HepG2 (cell line): ENCODE data around the gene NEURL2. TPM values are rescaled to one million over a fixed set of nuclear protein-coding genes. Genes with fewer than 3 reads are reported as not detected.

Experiments
- ARID2 ChIP-seq: sonication (generic); formaldehyde crosslinking; IDR thresholded peaks from 2 replicates; pipeline ENCODE4 v1.8.1; 2022; ENCODE audit warnings: mild to moderate bottlenecking, missing genetic modification reagents, borderline replicate concordance
- CEBPB ChIP-seq: IDR thresholded peaks from 2 replicates; pipeline ENCODE4 v1.6.1; 2011; ENCODE audit warnings: low read depth, low read length, improper control_type of control experiment, borderline replicate concordance
- KLF12 ChIP-seq: sonication (generic); formaldehyde crosslinking; IDR thresholded peaks from 2 replicates; pipeline ENCODE4 v1.4.0; 2020; ENCODE audit warnings: missing genetic modification reagents, borderline replicate concordance
- NKX3-1 ChIP-seq: sonication (generic); formaldehyde crosslinking; IDR thresholded peaks from 2 replicates; pipeline ENCODE4 v1.5.0; 2020; ENCODE audit warnings: missing genetic modification reagents
- THAP11 ChIP-seq: IDR thresholded peaks from 2 replicates; pipeline ENCODE4 v1.6.1; 2016; ENCODE audit warnings: missing biosample characterization, missing genetic modification reagents
- ZMYM2 ChIP-seq: sonication (generic); formaldehyde crosslinking; IDR thresholded peaks from 2 replicates; pipeline ENCODE4 v1.8.0; 2022; ENCODE audit warnings: mild to moderate bottlenecking, missing genetic modification reagents
- polyA plus RNA-seq, 8 experiments: library from polyadenylated mRNA; depleted of rRNA in 3 of 8; stranded (reverse) in 7 of 8; unstranded in 1 of 8; fragments of >200 nt; fragmentation: Illumina TruSeq in 4 of 8; extraction: Trizol in 4 of 8; gene quantifications; 2 replicates each; pipeline versions ENCODE4 v1.2.1 to v1.2.3, GENCODE V29; 2011 to 2016; ENCODE audit warnings: low read depth in 4 of 8, missing spikeins in 1 of 8, mixed read lengths in 1 of 8; ENCODE audit not compliant: insufficient read depth in 1 of 8
- total RNA-seq, 5 experiments: library from RNA; depleted of rRNA; stranded (reverse); fragments of >200 nt; fragmentation: Illumina TruSeq; extraction: Trizol; gene quantifications; 2 replicates each; pipeline ENCODE4 v1.2.3, GENCODE V29; 2016; ENCODE audit warnings: low read depth in 1 of 5
- TF ChIP-seq, protein P1 (sequence below): sonication (generic); formaldehyde crosslinking; IDR thresholded peaks from 2 replicates; pipeline ENCODE4 v1.8.1; 2023; ENCODE audit warnings: mild to moderate bottlenecking, missing genetic modification reagents
- TF ChIP-seq, protein P2 (sequence below): sonication (generic); formaldehyde crosslinking; IDR thresholded peaks from 2 replicates; pipeline ENCODE4 v1.4.0; 2020; ENCODE audit warnings: missing genetic modification reagents
- TF ChIP-seq, protein P3 (sequence below): sonication (generic); formaldehyde crosslinking; IDR thresholded peaks from 2 replicates; pipeline ENCODE4 v1.5.0; 2020; ENCODE audit warnings: mild to moderate bottlenecking, missing genetic modification reagents
- TF ChIP-seq, protein P4 (sequence below): sonication (generic); formaldehyde crosslinking; conservative IDR thresholded peaks from 2 replicates; pipeline ENCODE4 v1.4.0; 2020; ENCODE audit warnings: missing genetic modification reagents
- TF ChIP-seq, protein P5 (sequence below): sonication (generic); formaldehyde crosslinking; IDR thresholded peaks from 2 replicates; pipeline ENCODE4 v1.9.0; 2021; ENCODE audit warnings: missing genetic modification reagents, borderline replicate concordance

The NEURL2 gene
- total and polyA plus RNA-seq, 2 of the 13 experiments (the other 11 are each of a cell fraction or from before 2014, with no cell fraction given), result 7.2 to 9.7 TPM

DNA sequence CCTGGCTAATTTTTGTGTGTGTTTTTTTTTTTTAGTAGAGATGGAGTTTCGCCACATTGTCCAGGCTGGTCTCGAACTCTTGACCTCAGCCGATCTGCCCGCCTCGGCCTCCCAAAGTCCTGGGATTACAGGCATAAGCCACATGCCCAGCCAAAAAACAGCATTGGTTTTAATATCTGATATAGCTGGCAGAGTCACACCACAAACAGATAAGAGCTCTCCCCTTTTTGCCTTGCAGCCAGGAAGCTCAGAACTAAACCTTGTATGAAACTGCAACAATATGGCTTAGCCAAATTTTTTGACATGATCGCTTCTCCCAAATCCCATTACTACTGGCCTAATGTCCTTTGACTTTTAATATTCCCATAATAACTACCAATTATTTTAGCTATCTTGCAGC, 38.7 kb downstream of the NEURL2 start (continued):
- TF ChIP-seq, protein P1, sequence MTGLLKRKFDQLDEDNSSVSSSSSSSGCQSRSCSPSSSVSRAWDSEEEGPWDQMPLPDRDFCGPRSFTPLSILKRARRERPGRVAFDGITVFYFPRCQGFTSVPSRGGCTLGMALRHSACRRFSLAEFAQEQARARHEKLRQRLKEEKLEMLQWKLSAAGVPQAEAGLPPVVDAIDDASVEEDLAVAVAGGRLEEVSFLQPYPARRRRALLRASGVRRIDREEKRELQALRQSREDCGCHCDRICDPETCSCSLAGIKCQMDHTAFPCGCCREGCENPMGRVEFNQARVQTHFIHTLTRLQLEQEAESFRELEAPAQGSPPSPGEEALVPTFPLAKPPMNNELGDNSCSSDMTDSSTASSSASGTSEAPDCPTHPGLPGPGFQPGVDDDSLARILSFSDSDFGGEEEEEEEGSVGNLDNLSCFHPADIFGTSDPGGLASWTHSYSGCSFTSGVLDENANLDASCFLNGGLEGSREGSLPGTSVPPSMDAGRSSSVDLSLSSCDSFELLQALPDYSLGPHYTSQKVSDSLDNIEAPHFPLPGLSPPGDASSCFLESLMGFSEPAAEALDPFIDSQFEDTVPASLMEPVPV (CRISPR knock-in tag), result no peak
- TF ChIP-seq, protein P2, sequence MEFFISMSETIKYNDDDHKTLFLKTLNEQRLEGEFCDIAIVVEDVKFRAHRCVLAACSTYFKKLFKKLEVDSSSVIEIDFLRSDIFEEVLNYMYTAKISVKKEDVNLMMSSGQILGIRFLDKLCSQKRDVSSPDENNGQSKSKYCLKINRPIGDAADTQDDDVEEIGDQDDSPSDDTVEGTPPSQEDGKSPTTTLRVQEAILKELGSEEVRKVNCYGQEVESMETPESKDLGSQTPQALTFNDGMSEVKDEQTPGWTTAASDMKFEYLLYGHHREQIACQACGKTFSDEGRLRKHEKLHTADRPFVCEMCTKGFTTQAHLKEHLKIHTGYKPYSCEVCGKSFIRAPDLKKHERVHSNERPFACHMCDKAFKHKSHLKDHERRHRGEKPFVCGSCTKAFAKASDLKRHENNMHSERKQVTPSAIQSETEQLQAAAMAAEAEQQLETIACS, result no peak
- TF ChIP-seq THAP11 (CRISPR knock-in tag) (no peak), CEBPB (no peak), ARID2 (CRISPR knock-in tag) (no peak), KLF12 (CRISPR knock-in tag) (no peak), NKX3-1 (CRISPR knock-in tag) (no peak), ZMYM2 (CRISPR knock-in tag) (no peak)
- TF ChIP-seq, protein P3, sequence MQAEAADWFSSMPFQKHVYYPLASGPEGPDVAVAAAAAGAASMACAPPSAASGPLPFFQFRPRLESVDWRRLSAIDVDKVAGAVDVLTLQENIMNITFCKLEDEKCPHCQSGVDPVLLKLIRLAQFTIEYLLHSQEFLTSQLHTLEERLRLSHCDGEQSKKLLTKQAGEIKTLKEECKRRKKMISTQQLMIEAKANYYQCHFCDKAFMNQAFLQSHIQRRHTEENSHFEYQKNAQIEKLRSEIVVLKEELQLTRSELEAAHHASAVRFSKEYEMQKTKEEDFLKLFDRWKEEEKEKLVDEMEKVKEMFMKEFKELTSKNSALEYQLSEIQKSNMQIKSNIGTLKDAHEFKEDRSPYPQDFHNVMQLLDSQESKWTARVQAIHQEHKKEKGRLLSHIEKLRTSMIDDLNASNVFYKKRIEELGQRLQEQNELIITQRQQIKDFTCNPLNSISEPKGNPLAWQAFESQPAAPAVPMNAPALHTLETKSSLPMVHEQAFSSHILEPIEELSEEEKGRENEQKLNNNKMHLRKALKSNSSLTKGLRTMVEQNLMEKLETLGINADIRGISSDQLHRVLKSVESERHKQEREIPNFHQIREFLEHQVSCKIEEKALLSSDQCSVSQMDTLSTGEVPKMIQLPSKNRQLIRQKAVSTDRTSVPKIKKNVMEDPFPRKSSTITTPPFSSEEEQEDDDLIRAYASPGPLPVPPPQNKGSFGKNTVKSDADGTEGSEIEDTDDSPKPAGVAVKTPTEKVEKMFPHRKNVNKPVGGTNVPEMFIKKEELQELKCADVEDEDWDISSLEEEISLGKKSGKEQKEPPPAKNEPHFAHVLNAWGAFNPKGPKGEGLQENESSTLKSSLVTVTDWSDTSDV, result no peak
- TF ChIP-seq, protein P4, sequence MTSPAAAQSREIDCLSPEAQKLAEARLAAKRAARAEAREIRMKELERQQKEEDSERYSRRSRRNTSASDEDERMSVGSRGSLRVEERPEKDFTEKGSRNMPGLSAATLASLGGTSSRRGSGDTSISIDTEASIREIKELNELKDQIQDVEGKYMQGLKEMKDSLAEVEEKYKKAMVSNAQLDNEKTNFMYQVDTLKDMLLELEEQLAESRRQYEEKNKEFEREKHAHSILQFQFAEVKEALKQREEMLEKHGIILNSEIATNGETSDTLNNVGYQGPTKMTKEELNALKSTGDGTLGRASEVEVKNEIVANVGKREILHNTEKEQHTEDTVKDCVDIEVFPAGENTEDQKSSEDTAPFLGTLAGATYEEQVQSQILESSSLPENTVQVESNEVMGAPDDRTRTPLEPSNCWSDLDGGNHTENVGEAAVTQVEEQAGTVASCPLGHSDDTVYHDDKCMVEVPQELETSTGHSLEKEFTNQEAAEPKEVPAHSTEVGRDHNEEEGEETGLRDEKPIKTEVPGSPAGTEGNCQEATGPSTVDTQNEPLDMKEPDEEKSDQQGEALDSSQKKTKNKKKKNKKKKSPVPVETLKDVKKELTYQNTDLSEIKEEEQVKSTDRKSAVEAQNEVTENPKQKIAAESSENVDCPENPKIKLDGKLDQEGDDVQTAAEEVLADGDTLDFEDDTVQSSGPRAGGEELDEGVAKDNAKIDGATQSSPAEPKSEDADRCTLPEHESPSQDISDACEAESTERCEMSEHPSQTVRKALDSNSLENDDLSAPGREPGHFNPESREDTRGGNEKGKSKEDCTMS (CRISPR knock-in tag), result no peak
- TF ChIP-seq, protein P5, sequence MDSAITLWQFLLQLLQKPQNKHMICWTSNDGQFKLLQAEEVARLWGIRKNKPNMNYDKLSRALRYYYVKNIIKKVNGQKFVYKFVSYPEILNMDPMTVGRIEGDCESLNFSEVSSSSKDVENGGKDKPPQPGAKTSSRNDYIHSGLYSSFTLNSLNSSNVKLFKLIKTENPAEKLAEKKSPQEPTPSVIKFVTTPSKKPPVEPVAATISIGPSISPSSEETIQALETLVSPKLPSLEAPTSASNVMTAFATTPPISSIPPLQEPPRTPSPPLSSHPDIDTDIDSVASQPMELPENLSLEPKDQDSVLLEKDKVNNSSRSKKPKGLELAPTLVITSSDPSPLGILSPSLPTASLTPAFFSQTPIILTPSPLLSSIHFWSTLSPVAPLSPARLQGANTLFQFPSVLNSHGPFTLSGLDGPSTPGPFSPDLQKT (CRISPR knock-in tag), result no peak
